Measurements from ENCODE around the gene ZBTB32. TPM values are rescaled to one million over a fixed set of nuclear protein-coding genes. Genes with fewer than 3 reads are reported as not detected.

ZBTB32 gene
- total RNA-seq, 1 experiment from 2014 or later, result not detected

DNA sequence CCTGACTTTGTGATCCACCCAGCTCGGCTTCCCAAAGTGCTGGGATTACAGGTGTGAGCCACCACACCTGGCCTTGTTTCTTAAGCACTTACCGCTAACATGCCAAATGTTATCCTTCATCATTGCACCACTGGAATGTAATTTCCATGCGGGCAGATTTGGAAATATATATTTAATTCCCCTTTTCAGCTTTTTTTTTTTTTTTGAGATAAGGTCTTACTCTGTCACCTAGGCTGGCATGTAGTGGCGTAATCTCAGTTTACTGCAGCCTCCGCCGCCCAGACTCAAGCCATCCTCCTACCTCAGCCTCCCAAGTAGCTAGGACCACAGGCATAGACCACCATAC is 42.4 kb upstream of the ZBTB32 start:
- no peak for ATAC-seq

DNA sequence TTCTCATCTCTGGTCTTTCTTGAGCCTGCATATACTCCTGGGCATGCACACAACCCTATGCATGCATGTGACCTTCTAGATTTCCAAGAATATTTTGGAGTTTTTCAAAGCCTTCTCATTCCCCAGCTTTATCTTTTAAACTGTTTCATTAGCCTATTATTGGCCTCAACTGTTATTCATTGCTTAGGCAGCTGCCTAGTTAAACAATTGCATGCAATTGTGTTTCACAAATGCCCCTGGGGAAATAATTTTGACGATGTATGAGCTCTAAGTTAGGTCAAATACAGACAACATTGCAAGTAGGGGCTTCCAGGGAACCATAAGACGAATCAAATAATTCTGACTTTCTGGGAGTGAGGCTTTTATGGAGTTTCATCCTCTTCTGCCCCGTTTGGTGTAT is 40.4 kb upstream of the ZBTB32 start:
- CTCF ChIA-PET, result interaction anchor here (1.0 kb wide), 1 partner anchor 10 kb away, joined by 4 read pairs; no protein-coding TSS in a partner anchor
- RAD21 ChIA-PET (ENCODE audit: low non-redundant PET in 1 of 2, low total read pairs in 2 of 2, uncharacterized antibody in 2 of 2, unreplicated experiment in 2 of 2), result no interaction called here

More for the DNA sequence above, 42.4 kb upstream of the ZBTB32 start:
- POLR2A ChIA-PET, result interaction anchor here (1.3 to 1.7 kb wide), 3 partner anchors 12 to 40 kb away, joined by 4 to 6 read pairs (median 5); partner anchors contain the start of gene COX6B1
- Histone ChIP-seq H3K4me2 (ENCODE audit: low read length) (no peak overlapping the region), H3K36me3 (ENCODE audit: control insufficient read depth in 1 of 2, insufficient read depth in 2 of 2, low read length in 2 of 2) (peaks cover 8 to 11% of the 10 kb centered on the region in 2 experiments; a peak in 3 of 4 replicates), H3K9me3 (ENCODE audit: control insufficient read depth in 1 of 2, insufficient read depth in 1 of 2, low read depth in 1 of 2, low read length in 2 of 2) (no peaks in the 10 kb centered on the region), H2AFZ (ENCODE audit: low read depth, low read length, poor library complexity, severe bottlenecking) (no peak overlapping the region), H3K4me3 (replicated peaks in 1 of 2; ENCODE audit: low read depth in 1 of 2, low read length in 2 of 2) (no peak overlapping the region), H3K9ac (ENCODE audit: low read length) (no peak overlapping the region), H3K27me3 (ENCODE audit: insufficient read depth, low read length) (no peaks in the 10 kb centered on the region), H4K20me1 (ENCODE audit: insufficient read depth) (no peaks in the 10 kb centered on the region), H3K4me1 (ENCODE audit: control insufficient read depth in 1 of 2, insufficient read depth in 2 of 2, low read length in 2 of 2) (no peaks in the 10 kb centered on the region), H3K79me2 (ENCODE audit: insufficient read depth, low read length) (peaks cover 4% of the 10 kb centered on the region; the same call in 1 of the 2 replicates), H3K9me2 (ENCODE audit: insufficient read depth) (no peaks in the 10 kb centered on the region), H3K27ac (ENCODE audit: low read depth, low read length) (no peak overlapping the region)
- RAD21 ChIA-PET (ENCODE audit: low non-redundant PET in 1 of 2, low total read pairs in 2 of 2, uncharacterized antibody in 2 of 2, unreplicated experiment in 2 of 2), result no interaction called here
- BruUV-seq (replicated peaks), result no TSS peak
- CTCF ChIA-PET, result no interaction called here
- no peak for DNase-seq (ENCODE audit: low read depth, low spot score)
- TF ChIP-seq TCF7L2 (IDR thresholded peaks at IDR 0.05; ENCODE audit: borderline replicate concordance, extremely low read depth, insufficient read depth, insufficient read length), result no peak
- TF ChIP-seq, protein P1, sequence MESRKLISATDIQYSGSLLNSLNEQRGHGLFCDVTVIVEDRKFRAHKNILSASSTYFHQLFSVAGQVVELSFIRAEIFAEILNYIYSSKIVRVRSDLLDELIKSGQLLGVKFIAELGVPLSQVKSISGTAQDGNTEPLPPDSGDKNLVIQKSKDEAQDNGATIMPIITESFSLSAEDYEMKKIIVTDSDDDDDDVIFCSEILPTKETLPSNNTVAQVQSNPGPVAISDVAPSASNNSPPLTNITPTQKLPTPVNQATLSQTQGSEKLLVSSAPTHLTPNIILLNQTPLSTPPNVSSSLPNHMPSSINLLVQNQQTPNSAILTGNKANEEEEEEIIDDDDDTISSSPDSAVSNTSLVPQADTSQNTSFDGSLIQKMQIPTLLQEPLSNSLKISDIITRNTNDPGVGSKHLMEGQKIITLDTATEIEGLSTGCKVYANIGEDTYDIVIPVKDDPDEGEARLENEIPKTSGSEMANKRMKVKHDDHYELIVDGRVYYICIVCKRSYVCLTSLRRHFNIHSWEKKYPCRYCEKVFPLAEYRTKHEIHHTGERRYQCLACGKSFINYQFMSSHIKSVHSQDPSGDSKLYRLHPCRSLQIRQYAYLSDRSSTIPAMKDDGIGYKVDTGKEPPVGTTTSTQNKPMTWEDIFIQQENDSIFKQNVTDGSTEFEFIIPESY (IDR thresholded peaks at IDR 0.05; ENCODE audit: extremely low read depth, insufficient replicate concordance, low read length), result no peak
- TF ChIP-seq, protein P2, sequence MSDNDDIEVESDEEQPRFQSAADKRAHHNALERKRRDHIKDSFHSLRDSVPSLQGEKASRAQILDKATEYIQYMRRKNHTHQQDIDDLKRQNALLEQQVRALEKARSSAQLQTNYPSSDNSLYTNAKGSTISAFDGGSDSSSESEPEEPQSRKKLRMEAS (IDR thresholded peaks at IDR 0.05), result no peak
- TF ChIP-seq, protein P3, sequence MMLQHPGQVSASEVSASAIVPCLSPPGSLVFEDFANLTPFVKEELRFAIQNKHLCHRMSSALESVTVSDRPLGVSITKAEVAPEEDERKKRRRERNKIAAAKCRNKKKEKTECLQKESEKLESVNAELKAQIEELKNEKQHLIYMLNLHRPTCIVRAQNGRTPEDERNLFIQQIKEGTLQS (IDR thresholded peaks at IDR 0.05), result no peak
- no peak for TF ChIP-seq YY1 (IDR thresholded peaks at IDR 0.05; ENCODE audit: extremely low read depth, insufficient replicate concordance, low read depth, low read length)
- intact Hi-C loops (cut with micrococcal nuclease), result no loop called here

More for the DNA sequence above, 40.4 kb upstream of the ZBTB32 start:
- no peaks in the 10 kb centered on the region for H3K79me2 ChIP-seq (ENCODE audit: insufficient read depth, low read length)
- no TSS peak for BruUV-seq (replicated peaks)
- no peak overlapping the region for H2AFZ ChIP-seq (ENCODE audit: low read depth, low read length, poor library complexity, severe bottlenecking)
- no peak overlapping the region for H3K4me3 ChIP-seq (replicated peaks in 1 of 2; ENCODE audit: low read depth in 1 of 2, low read length in 2 of 2)
- DNase-seq (ENCODE audit: low read depth, low spot score) (no peak), ATAC-seq (no peak)
- no peaks in the 10 kb centered on the region for H3K27me3 ChIP-seq (ENCODE audit: insufficient read depth, low read length)
- H3K36me3 ChIP-seq (ENCODE audit: control insufficient read depth in 1 of 2, insufficient read depth in 2 of 2, low read length in 2 of 2), result no peaks in the 10 kb centered on the region
- POLR2A ChIA-PET, result interaction anchor here (0.6 to 1.7 kb wide), 2 partner anchors 10 to 16 kb away, joined by 3 to 8 read pairs; partner anchors contain the start of gene COX6B1
- intact Hi-C loops (cut with micrococcal nuclease), result no loop called here
- no peaks in the 10 kb centered on the region for H3K9me2 ChIP-seq (ENCODE audit: insufficient read depth)
- H3K9ac ChIP-seq (ENCODE audit: low read length), result no peak overlapping the region
- no peak overlapping the region for H3K4me2 ChIP-seq (ENCODE audit: low read length)
- TF ChIP-seq JUND (IDR thresholded peaks at IDR 0.05) (no peak), RAD21 (IDR thresholded peaks at IDR 0.05; ENCODE audit: low read depth) (no peak), POLR2A (IDR thresholded peaks at IDR 0.05; ENCODE audit: borderline replicate concordance, extremely low read depth, insufficient read depth, insufficient read length) (no peak)
- TF ChIP-seq, protein P4, sequence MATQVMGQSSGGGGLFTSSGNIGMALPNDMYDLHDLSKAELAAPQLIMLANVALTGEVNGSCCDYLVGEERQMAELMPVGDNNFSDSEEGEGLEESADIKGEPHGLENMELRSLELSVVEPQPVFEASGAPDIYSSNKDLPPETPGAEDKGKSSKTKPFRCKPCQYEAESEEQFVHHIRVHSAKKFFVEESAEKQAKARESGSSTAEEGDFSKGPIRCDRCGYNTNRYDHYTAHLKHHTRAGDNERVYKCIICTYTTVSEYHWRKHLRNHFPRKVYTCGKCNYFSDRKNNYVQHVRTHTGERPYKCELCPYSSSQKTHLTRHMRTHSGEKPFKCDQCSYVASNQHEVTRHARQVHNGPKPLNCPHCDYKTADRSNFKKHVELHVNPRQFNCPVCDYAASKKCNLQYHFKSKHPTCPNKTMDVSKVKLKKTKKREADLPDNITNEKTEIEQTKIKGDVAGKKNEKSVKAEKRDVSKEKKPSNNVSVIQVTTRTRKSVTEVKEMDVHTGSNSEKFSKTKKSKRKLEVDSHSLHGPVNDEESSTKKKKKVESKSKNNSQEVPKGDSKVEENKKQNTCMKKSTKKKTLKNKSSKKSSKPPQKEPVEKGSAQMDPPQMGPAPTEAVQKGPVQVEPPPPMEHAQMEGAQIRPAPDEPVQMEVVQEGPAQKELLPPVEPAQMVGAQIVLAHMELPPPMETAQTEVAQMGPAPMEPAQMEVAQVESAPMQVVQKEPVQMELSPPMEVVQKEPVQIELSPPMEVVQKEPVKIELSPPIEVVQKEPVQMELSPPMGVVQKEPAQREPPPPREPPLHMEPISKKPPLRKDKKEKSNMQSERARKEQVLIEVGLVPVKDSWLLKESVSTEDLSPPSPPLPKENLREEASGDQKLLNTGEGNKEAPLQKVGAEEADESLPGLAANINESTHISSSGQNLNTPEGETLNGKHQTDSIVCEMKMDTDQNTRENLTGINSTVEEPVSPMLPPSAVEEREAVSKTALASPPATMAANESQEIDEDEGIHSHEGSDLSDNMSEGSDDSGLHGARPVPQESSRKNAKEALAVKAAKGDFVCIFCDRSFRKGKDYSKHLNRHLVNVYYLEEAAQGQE (IDR thresholded peaks at IDR 0.05; ENCODE audit: low read depth), result no peak
- no peak overlapping the region for H3K27ac ChIP-seq (ENCODE audit: low read depth, low read length)
- no peaks in the 10 kb centered on the region for H3K4me1 ChIP-seq (ENCODE audit: control insufficient read depth in 1 of 2, insufficient read depth in 2 of 2, low read length in 2 of 2)
- H4K20me1 ChIP-seq (ENCODE audit: insufficient read depth), result no peaks in the 10 kb centered on the region
- no peaks in the 10 kb centered on the region for H3K9me3 ChIP-seq (ENCODE audit: control insufficient read depth in 1 of 2, insufficient read depth in 1 of 2, low read depth in 1 of 2, low read length in 2 of 2)

Data from HCT116 (cell line).